Measurements from ENCODE around the gene UBLCP1.
"Not testable (repeated sequence)": the region's sequence is repeated elsewhere in the genome, so short reads cannot be mapped to it uniquely, and the experiment has no call there.

UBLCP1 gene

DNA sequence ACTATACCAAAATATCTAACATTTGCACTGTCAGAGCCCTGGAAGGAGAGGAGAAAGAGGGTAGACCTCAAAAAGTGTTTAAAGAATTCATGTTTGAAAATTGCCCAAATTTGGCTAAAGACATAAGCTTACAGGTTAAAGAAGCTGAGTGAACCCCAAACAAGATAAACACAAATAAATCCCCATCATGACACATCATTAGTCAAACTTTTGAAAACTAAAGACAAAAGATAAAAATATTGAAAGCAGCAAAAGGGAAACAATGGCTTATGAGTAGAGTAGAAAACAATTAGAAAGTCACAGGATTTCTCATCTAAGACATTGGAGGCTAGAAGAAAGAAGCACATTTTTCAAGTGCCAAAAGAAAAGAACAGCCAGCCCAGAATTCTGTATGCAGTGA, 6.1 kb upstream of the UBLCP1 start:
- DNase-seq, result no peak

GRCh38 chr5:159257629-159258283, 5.3 kb upstream of the UBLCP1 start:
- no peak for DNase-seq

- DNase-seq, result no peak
These were observed 4.7 kb upstream of the UBLCP1 start for GRCh38 chr5:159258361-159258760.

- DNase-seq, result not testable (repeated sequence)
These were observed 2.9 kb upstream of the UBLCP1 start for GRCh38 chr5:159260212-159260611.

DNA sequence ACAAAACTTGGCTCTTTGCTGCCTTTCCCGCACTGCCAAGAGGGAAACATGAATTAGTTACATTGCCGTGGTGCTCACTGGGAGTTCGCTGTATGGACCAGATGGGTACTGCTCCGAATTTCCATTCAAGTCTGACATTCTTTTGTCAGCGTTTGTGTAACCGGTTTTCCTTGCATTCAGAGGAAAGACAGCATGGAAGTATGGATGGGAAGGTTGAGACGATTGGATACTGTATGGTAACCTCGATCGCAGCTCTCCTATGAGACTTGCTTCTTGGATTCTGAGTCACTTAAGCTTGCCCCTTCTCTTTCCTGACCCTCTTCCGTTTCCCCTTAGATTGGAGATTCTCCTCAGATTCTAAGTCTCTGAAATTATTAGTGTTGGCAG, 625 bp upstream of the UBLCP1 start:
- DNase-seq, result no peak

GRCh38 chr5:159263569-159263905, 447 bp downstream of the UBLCP1 start:
- DNase-seq, result no peak

GRCh38 chr5:159266764-159267163, 3.7 kb downstream of the UBLCP1 start:
- DNase-seq, result not testable (repeated sequence)

GRCh38 chr5:159269723-159270122, 6.6 kb downstream of the UBLCP1 start:
- DNase-seq, result no peak

DNA sequence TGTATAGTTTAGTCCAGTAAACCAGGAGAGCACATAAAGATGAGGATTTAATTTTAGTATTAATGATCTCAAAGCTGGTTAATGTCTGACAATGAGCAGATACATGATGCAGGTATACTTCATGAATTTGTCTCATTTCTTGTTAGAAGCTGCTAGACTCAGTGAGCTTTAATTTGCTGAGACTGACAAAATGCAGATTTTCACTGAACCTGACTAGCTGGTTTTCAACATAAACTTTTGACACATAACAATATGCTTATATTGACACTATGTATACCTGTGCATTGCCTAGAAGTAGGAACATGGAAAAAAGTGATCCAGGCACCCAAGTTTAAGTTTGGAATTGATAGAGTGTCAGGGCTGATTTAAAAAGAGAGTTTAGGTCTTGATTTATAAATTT, 10.8 kb downstream of the UBLCP1 start:
- no peak for DNase-seq

- no peak for DNase-seq
These were observed 11.6 kb downstream of the UBLCP1 start for GRCh38 chr5:159274676-159275075.

GRCh38 chr5:159286420-159287035, 23.4 kb downstream of the UBLCP1 start:
- DNase-seq, result no peak

- no peak for DNase-seq
These were observed 27.7 kb downstream of the UBLCP1 start for GRCh38 chr5:159290741-159291140.

DNA sequence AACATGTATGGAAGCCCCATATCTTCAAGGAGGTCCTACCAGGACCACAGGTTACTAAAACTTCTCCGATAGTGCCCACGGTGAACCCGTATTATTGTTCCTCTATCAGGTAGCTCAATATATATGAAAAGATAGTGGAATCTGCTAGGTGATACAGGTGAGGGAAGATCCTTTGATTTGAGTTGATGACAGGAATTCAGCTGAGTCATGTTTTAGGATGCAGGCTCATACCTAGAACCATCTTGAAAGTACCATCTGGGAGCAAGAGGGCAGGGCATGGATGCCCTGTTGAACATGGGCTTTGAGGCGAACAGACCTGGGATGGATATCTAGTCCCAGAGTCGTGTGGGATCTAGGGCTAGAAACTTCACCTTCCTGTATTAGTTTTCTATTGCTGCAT, 31.8 kb downstream of the UBLCP1 start:
- no peak for DNase-seq

- DNase-seq, result not testable (repeated sequence)
These were observed 34.2 kb downstream of the UBLCP1 start for GRCh38 chr5:159297300-159297699.

- no peak for DNase-seq
These were observed 38.4 kb downstream of the UBLCP1 start for GRCh38 chr5:159301466-159301865.

DNA sequence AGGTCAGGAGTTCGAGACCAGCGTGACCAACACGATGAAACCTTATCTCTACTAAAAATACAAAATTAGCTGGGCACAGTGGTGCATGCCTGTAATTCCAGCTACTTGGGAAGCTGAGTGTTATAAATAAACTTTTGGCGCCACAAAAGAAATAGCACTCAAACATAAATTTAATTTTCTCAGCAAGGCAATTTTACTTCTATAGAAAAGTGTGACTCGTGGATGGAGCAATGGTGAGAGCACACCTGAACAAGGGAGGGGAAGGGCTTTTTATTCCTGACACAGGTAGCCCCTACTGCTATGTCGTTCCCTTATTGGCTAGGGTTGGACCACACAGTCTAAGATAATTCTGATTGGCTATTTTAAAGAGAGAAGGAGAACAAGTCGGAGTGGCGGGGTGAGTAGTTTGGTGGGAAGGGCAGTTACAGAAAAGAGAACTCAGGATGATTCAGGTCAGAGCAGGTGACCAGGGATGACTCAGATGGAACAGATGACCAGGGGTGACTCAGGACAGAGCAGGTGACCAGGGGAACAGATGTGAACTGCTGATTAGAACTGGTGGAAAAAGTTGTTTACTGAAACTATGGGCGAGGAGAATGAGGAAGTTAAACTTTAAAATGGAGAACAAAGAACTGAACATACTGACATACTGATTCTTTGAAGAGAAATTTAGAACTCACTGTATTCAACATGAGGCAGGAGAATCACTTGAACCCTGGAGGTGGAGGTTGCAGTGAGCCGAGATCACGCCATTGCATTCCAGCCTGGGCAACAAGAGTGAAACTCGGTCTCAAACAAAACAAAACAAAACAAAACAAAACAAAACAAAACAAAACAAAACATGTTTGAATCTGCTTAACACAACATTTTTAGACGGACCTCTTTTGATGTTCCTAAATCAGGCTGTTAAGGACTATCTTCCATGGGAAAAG, 39.1 kb downstream of the UBLCP1 start:
- not testable (repeated sequence) for DNase-seq

DNA sequence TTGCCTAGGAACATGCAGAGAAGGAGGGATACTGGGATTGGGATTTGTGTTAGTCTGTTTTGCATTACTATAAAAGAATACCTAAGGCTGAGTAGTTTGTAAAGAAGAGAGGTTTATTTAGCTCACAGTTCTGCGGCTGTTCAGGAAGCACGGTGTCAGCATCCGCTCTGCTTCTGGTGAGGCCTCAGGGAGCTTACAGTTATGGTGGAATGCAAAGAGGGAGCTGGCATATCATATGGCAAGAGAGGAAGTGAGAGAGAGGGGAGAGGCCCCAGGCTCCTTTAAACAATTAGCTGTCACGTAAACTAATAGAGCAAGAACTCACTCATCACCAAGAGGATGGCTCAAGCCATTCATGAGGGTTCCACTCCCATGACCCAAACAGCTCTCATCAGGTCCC, 40.2 kb downstream of the UBLCP1 start:
- DNase-seq, result no peak

- no peak for DNase-seq
These were observed 42.0 kb downstream of the UBLCP1 start for GRCh38 chr5:159304961-159305595.

DNA sequence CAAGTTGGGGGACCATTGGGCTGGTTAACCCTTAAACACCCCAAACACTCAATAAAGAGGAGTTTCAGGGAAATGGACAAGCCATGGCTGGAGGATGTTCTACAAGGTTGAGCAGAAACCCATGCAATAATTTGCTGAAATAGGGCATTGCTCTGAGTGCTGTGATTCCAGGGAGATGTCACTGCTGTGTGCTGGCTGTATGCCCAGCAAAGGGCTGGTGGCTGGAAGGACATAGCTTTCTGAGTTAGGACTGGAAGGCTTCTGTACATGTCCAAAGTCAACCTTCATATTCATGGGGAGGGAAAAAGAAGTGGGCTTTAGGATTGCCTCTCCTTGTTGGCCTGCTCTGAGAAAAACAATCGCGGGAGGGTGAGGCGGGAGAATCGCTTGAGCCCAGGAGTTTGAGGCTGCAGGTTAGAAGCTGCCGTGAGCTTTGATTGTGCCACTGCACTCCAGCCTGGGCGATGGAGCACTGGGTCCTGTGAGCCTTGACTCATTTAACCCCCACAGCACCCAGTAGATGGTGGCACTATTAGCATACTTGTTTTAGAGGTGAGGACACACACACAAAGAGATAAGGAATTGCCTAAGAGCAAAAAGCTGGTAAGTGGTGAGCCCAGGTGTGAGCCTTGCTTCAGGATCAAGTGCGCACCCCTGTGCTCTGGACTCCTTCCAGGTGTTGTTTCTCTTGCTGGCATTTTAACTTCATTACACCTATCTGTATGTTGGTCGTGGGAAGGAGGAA, 46.8 kb downstream of the UBLCP1 start:
- no peak for DNase-seq

DNA sequence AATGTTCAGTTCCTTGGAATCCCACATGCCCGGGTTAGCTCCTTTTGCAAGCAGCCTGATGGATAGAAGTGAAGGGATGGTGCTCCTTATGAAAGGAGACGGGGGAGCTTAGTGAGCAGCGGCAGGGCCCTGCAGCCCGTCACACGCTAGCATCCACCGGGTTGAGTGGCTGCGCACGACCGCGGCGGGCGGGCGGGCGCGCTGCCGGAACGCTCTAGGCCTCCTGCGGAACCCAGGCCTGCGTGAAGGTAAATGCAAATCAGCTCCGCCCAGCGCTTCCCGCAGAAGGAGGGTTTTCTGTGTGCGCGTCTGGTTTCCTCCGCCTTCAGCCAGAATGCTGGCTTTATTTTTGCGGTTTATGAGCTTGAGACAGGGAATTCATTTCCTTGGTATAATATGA, 47.4 kb downstream of the UBLCP1 start:
- no peak for DNase-seq

- no peak for DNase-seq
These were observed 48.0 kb downstream of the UBLCP1 start for GRCh38 chr5:159311063-159311462.

- DNase-seq, result no peak
These were observed 50.1 kb downstream of the UBLCP1 start for GRCh38 chr5:159313197-159313596.

Measured in NCI-H1930 (cell line).